Testis (tissue), 2 donors: ENCODE measurements around the gene HBQ1.
"Not testable (repeated sequence)": the region's sequence is repeated elsewhere in the genome, so short reads cannot be mapped to it uniquely, and the experiment has no call there.

Experiments used
- CTCF ChIP-seq, 3 experiments: fragments of 450-650 bp in 2 of 3; fragments of 200-600 bp in 1 of 3; sonication (generic) in 1 of 3; IDR thresholded peaks; one replicate each; pipeline ENCODE4 v1.5.1; 2016 to 2019; ENCODE audit warnings: antibody characterized with exemption in 3 of 3, mild to moderate bottlenecking in 2 of 3, moderate library complexity in 1 of 3
- POLR2A ChIP-seq: fragments of 450-650 bp; IDR thresholded peaks from one replicate; pipeline ENCODE4 v1.6.1; 2017; ENCODE audit warnings: antibody characterized with exemption, mild to moderate bottlenecking, moderate library complexity

- TF ChIP-seq CTCF (IDR thresholded peaks at IDR 0.05); POLR2A: not testable (repeated sequence)
Observed at GRCh38 chr16:211631-212180, 31.4 kb downstream of the HBQ1 start.
